Endothelial cell of umbilical vein (primary cell): ENCODE measurements around the gene PIM2.

ENCODE experiments used
- EZH2 ChIP-seq: IDR thresholded peaks from 2 replicates; pipeline ENCODE4 v1.6.1; 2012; ENCODE audit warnings: borderline replicate concordance, low read depth, mild to moderate bottlenecking, moderate library complexity, low read length, inconsistent platforms; ENCODE audit not compliant: severe bottlenecking
- FOS ChIP-seq: IDR thresholded peaks from 2 replicates; pipeline ENCODE4 v1.6.1; 2011; ENCODE audit warnings: mild to moderate bottlenecking, low read length, moderate library complexity, borderline replicate concordance; ENCODE audit not compliant: insufficient read depth
- GATA2 ChIP-seq: IDR thresholded peaks from 2 replicates; pipeline ENCODE4 v1.7.0; 2011; ENCODE audit warnings: low read depth, mild to moderate bottlenecking, moderate library complexity, mixed read lengths, low read length; ENCODE audit not compliant: insufficient read length, insufficient read depth
- JUN ChIP-seq: IDR thresholded peaks from 2 replicates; pipeline ENCODE4 v1.6.1; 2011; ENCODE audit warnings: borderline replicate concordance, low read depth; ENCODE audit not compliant: insufficient read length, insufficient read depth
- MYC ChIP-seq: IDR thresholded peaks from one replicate; pipeline ENCODE4 v1.6.1; 2011; ENCODE audit warnings: mild to moderate bottlenecking, low read depth, low read length
- POLR2A ChIP-seq: IDR thresholded peaks from 2 replicates; pipeline ENCODE4 v1.6.1; 2012; ENCODE audit warnings: low read depth, mild to moderate bottlenecking, control low read depth, low read length
- POLR2AphosphoS5 ChIP-seq: IDR thresholded peaks from 2 replicates; pipeline ENCODE4 v1.6.1; 2012; ENCODE audit warnings: low read depth, mild to moderate bottlenecking, control low read depth, low read length, moderate library complexity; ENCODE audit not compliant: insufficient read depth
- TF ChIP-seq, protein P1 (sequence below), 2 donors: IDR thresholded peaks; 1 replicate in 1 of 2; 2 replicates in 1 of 2; pipeline ENCODE4 v1.5.1; 2011; ENCODE audit warnings: low read length in 2 of 2, mild to moderate bottlenecking in 2 of 2, moderate library complexity in 2 of 2, control low read depth in 1 of 2, inconsistent platforms in 1 of 2, low read depth in 1 of 2; ENCODE audit not compliant: insufficient read depth in 1 of 2; ENCODE audit errors: extremely low read depth in 1 of 2
- TF ChIP-seq, protein P2 (sequence below): IDR thresholded peaks from 2 replicates; pipeline ENCODE4 v1.6.1; 2011; ENCODE audit not compliant: insufficient read depth, insufficient read length

DNA sequence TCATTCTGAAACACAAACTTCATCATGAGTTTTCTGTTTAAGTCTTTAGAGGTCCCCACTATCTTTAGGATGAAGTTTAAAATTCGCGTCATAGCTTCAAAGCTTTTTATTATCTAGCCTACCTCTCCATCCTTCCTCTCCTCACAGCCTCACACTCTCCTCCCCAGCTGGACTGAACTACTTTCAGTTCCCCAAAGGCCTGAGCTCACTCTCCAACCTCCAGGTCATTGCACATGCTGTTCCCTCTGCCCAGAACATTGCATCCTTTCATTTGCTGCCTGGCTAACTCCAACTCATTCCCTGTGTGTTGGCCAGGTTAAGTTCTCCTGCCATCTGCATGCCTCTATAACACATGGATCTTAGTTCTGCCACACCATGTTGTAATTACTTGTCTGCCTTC, 41.5 kb upstream of the PIM2 start:
- TF ChIP-seq, protein P1, sequence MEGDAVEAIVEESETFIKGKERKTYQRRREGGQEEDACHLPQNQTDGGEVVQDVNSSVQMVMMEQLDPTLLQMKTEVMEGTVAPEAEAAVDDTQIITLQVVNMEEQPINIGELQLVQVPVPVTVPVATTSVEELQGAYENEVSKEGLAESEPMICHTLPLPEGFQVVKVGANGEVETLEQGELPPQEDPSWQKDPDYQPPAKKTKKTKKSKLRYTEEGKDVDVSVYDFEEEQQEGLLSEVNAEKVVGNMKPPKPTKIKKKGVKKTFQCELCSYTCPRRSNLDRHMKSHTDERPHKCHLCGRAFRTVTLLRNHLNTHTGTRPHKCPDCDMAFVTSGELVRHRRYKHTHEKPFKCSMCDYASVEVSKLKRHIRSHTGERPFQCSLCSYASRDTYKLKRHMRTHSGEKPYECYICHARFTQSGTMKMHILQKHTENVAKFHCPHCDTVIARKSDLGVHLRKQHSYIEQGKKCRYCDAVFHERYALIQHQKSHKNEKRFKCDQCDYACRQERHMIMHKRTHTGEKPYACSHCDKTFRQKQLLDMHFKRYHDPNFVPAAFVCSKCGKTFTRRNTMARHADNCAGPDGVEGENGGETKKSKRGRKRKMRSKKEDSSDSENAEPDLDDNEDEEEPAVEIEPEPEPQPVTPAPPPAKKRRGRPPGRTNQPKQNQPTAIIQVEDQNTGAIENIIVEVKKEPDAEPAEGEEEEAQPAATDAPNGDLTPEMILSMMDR (IDR thresholded peaks at IDR 0.05; ENCODE audit: extremely low read depth in 1 of 2, insufficient read depth in 1 of 2, low read depth in 1 of 2, low read length in 2 of 2), result no peak
- no peak for TF ChIP-seq POLR2AphosphoS5
- no peak for TF ChIP-seq POLR2A
- TF ChIP-seq EZH2, result no peak
- no peak for TF ChIP-seq MYC
- TF ChIP-seq, protein P2, sequence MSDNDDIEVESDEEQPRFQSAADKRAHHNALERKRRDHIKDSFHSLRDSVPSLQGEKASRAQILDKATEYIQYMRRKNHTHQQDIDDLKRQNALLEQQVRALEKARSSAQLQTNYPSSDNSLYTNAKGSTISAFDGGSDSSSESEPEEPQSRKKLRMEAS, result no peak
- TF ChIP-seq FOS, result no peak
- TF ChIP-seq JUN, result no peak
- no peak for TF ChIP-seq GATA2
